Measurements from ENCODE around the gene GGT1.
"Not testable (repeated sequence)": the region's sequence is repeated elsewhere in the genome, so short reads cannot be mapped to it uniquely, and the experiment has no call there.

GGT1 gene

GRCh38 chr22:24590596-24591173 is 12.3 kb upstream of the GGT1 start:
- no peak overlapping the region for H3K4me3 ChIP-seq (ENCODE audit: low read depth in 1 of 5, low read length in 5 of 5)
- no peaks in the 10 kb centered on the region for H3K27me3 ChIP-seq (ENCODE audit: control insufficient read depth in 5 of 5, insufficient read depth in 4 of 5, low read length in 5 of 5)
- no peaks in the 10 kb centered on the region for H3K9me3 ChIP-seq (ENCODE audit: control insufficient read depth in 5 of 5, low read length in 5 of 5)
- no peak overlapping the region for H3K9ac ChIP-seq (ENCODE audit: low read length in 5 of 5)
- H3K4me1 ChIP-seq (ENCODE audit: control insufficient read depth in 5 of 5, insufficient read depth in 5 of 5, low read length in 5 of 5) = peaks cover 0 to 15% (median 13%) of the 10 kb centered on the region in 5 donors
- peaks cover 0 to 36% (median 30%) of the 10 kb centered on the region in 5 donors for H3K36me3 ChIP-seq (ENCODE audit: control insufficient read depth in 5 of 5, insufficient read depth in 5 of 5, low read length in 5 of 5)
- H3K27ac ChIP-seq (ENCODE audit: low read depth, low read length) = no peak overlapping the region

GRCh38 chr22:24591286-24591830 is 11.6 kb upstream of the GGT1 start:
- no peaks in the 10 kb centered on the region for H3K27me3 ChIP-seq (ENCODE audit: control insufficient read depth in 5 of 5, insufficient read depth in 4 of 5, low read length in 5 of 5)
- H3K9me3 ChIP-seq (ENCODE audit: control insufficient read depth in 5 of 5, low read length in 5 of 5) = no peaks in the 10 kb centered on the region
- no peak overlapping the region for H3K9ac ChIP-seq (ENCODE audit: low read length in 5 of 5)
- H3K36me3 ChIP-seq (ENCODE audit: control insufficient read depth in 5 of 5, insufficient read depth in 5 of 5, low read length in 5 of 5) = peaks cover 0 to 29% (median 24%) of the 10 kb centered on the region in 5 donors
- peaks cover 0 to 15% (median 13%) of the 10 kb centered on the region in 5 donors for H3K4me1 ChIP-seq (ENCODE audit: control insufficient read depth in 5 of 5, insufficient read depth in 5 of 5, low read length in 5 of 5)
- no peak overlapping the region for H3K4me3 ChIP-seq (ENCODE audit: low read depth in 1 of 5, low read length in 5 of 5)
- H3K27ac ChIP-seq (ENCODE audit: low read depth, low read length) = no peak overlapping the region

- no peaks in the 10 kb centered on the region for H3K9me3 ChIP-seq (ENCODE audit: control insufficient read depth in 5 of 5, low read length in 5 of 5)
- H3K36me3 ChIP-seq (ENCODE audit: control insufficient read depth in 5 of 5, insufficient read depth in 5 of 5, low read length in 5 of 5) = peaks cover 0 to 22% (median 18%) of the 10 kb centered on the region in 5 donors
- H3K27ac ChIP-seq (ENCODE audit: low read depth, low read length) = no peak overlapping the region
- H3K4me1 ChIP-seq (ENCODE audit: control insufficient read depth in 5 of 5, insufficient read depth in 5 of 5, low read length in 5 of 5) = peaks cover 0 to 15% (median 13%) of the 10 kb centered on the region in 5 donors
- no peaks in the 10 kb centered on the region for H3K27me3 ChIP-seq (ENCODE audit: control insufficient read depth in 5 of 5, insufficient read depth in 4 of 5, low read length in 5 of 5)
- H3K9ac ChIP-seq (ENCODE audit: low read length in 5 of 5) = peak overlapping the region in 2 of 5 donors; percentile 56 to 77
- H3K4me3 ChIP-seq (ENCODE audit: low read depth in 1 of 5, low read length in 5 of 5) = peak overlapping the region; percentile 56 to 68 (median 66)
Measured at GRCh38 chr22:24592058-24592850, 10.7 kb upstream of the GGT1 start.

- Histone ChIP-seq H3K4me1 (ENCODE audit: control insufficient read depth in 5 of 5, insufficient read depth in 5 of 5, low read length in 5 of 5) (peaks cover 0 to 15% (median 13%) of the 10 kb centered on the region in 5 donors), H3K9ac (ENCODE audit: low read length in 5 of 5) (peak within 1 kb of the TSS in 4 of 5 donors; percentile 44 to 77 (median 60)), H3K9me3 (ENCODE audit: control insufficient read depth in 5 of 5, low read length in 5 of 5) (no peaks in the 10 kb centered on the region), H3K36me3 (ENCODE audit: control insufficient read depth in 5 of 5, insufficient read depth in 5 of 5, low read length in 5 of 5) (peaks cover 0 to 15% (median 10%) of the 10 kb centered on the region in 5 donors), H3K27ac (ENCODE audit: low read depth, low read length) (no peak within 1 kb of the TSS), H3K4me3 (ENCODE audit: low read depth in 1 of 5, low read length in 5 of 5) (peak within 1 kb of the TSS; percentile 61 to 68 (median 66)), H3K27me3 (ENCODE audit: control insufficient read depth in 5 of 5, insufficient read depth in 4 of 5, low read length in 5 of 5) (no peaks in the 10 kb centered on the region)
Measured at GRCh38 chr22:24592851-24593558, 10.0 kb upstream of the GGT1 start, which contains the start of gene LRRC75B. TSS of gene LRRC75B (minus strand) at chr22:24593073. CDS start at chr22:24593039, 34 bp downstream.

- peak overlapping the region; percentile 61 to 68 (median 65) for H3K4me3 ChIP-seq (ENCODE audit: low read depth in 1 of 5, low read length in 5 of 5)
- H3K4me1 ChIP-seq (ENCODE audit: control insufficient read depth in 5 of 5, insufficient read depth in 5 of 5, low read length in 5 of 5) = peaks cover 0 to 15% (median 13%) of the 10 kb centered on the region in 5 donors
- H3K9ac ChIP-seq (ENCODE audit: low read length in 5 of 5) = peak overlapping the region in 2 of 5 donors; percentile 44 to 77
- not testable (repeated sequence) for H3K27me3 ChIP-seq (ENCODE audit: control insufficient read depth in 5 of 5, insufficient read depth in 4 of 5, low read length in 5 of 5); H3K27ac ChIP-seq (ENCODE audit: low read depth, low read length); H3K9me3 ChIP-seq (ENCODE audit: control insufficient read depth in 5 of 5, low read length in 5 of 5)
- peaks cover 0 to 10% (median 5%) of the 10 kb centered on the region in 5 donors for H3K36me3 ChIP-seq (ENCODE audit: control insufficient read depth in 5 of 5, insufficient read depth in 5 of 5, low read length in 5 of 5)
Measured at GRCh38 chr22:24593559-24593835, 9.5 kb upstream of the GGT1 start.

- Histone ChIP-seq H3K27ac (ENCODE audit: low read depth, low read length) (no peak overlapping the region), H3K27me3 (ENCODE audit: control insufficient read depth in 5 of 5, insufficient read depth in 4 of 5, low read length in 5 of 5) (no peaks in the 10 kb centered on the region), H3K36me3 (ENCODE audit: control insufficient read depth in 5 of 5, insufficient read depth in 5 of 5, low read length in 5 of 5) (peaks cover 0 to 5% (median 1%) of the 10 kb centered on the region in 5 donors), H3K9ac (ENCODE audit: low read length in 5 of 5) (no peak overlapping the region), H3K9me3 (ENCODE audit: control insufficient read depth in 5 of 5, low read length in 5 of 5) (no peaks in the 10 kb centered on the region), H3K4me3 (ENCODE audit: low read depth in 1 of 5, low read length in 5 of 5) (no peak overlapping the region), H3K4me1 (ENCODE audit: control insufficient read depth in 5 of 5, insufficient read depth in 5 of 5, low read length in 5 of 5) (peaks cover 0 to 15% (median 13%) of the 10 kb centered on the region in 5 donors)
Measured at GRCh38 chr22:24593836-24594568, 9.0 kb upstream of the GGT1 start.

GRCh38 chr22:24594569-24595120 is 8.3 kb upstream of the GGT1 start:
- H3K4me3 ChIP-seq (ENCODE audit: low read depth in 1 of 5, low read length in 5 of 5) = no peak overlapping the region

GRCh38 chr22:24595228-24595627 is 7.8 kb upstream of the GGT1 start:
- Histone ChIP-seq H3K27me3 (ENCODE audit: control insufficient read depth in 5 of 5, insufficient read depth in 4 of 5, low read length in 5 of 5) (no peaks in the 10 kb centered on the region), H3K9ac (ENCODE audit: low read length in 5 of 5) (no peak overlapping the region), H3K4me1 (ENCODE audit: control insufficient read depth in 5 of 5, insufficient read depth in 5 of 5, low read length in 5 of 5) (peaks cover 0 to 15% (median 13%) of the 10 kb centered on the region in 5 donors), H3K36me3 (ENCODE audit: control insufficient read depth in 5 of 5, insufficient read depth in 5 of 5, low read length in 5 of 5) (no peaks in the 10 kb centered on the region), H3K27ac (ENCODE audit: low read depth, low read length) (no peak overlapping the region), H3K9me3 (ENCODE audit: control insufficient read depth in 5 of 5, low read length in 5 of 5) (no peaks in the 10 kb centered on the region), H3K4me3 (ENCODE audit: low read depth in 1 of 5, low read length in 5 of 5) (no peak overlapping the region)

More at GRCh38 chr22:24594569-24595120, 8.3 kb upstream of the GGT1 start:
- Histone ChIP-seq H3K9ac (ENCODE audit: low read length in 5 of 5) (no peak overlapping the region), H3K27me3 (ENCODE audit: control insufficient read depth in 5 of 5, insufficient read depth in 4 of 5, low read length in 5 of 5) (no peaks in the 10 kb centered on the region), H3K4me1 (ENCODE audit: control insufficient read depth in 5 of 5, insufficient read depth in 5 of 5, low read length in 5 of 5) (peaks cover 0 to 15% (median 13%) of the 10 kb centered on the region in 5 donors), H3K36me3 (ENCODE audit: control insufficient read depth in 5 of 5, insufficient read depth in 5 of 5, low read length in 5 of 5) (no peaks in the 10 kb centered on the region), H3K27ac (ENCODE audit: low read depth, low read length) (no peak overlapping the region), H3K9me3 (ENCODE audit: control insufficient read depth in 5 of 5, low read length in 5 of 5) (no peaks in the 10 kb centered on the region)

GRCh38 chr22:24595863-24596262 is 7.1 kb upstream of the GGT1 start:
- H3K36me3 ChIP-seq (ENCODE audit: control insufficient read depth in 5 of 5, insufficient read depth in 5 of 5, low read length in 5 of 5) = no peaks in the 10 kb centered on the region
- peaks cover 0 to 15% (median 13%) of the 10 kb centered on the region in 5 donors for H3K4me1 ChIP-seq (ENCODE audit: control insufficient read depth in 5 of 5, insufficient read depth in 5 of 5, low read length in 5 of 5)
- H3K9ac ChIP-seq (ENCODE audit: low read length in 5 of 5) = no peak overlapping the region
- H3K27ac ChIP-seq (ENCODE audit: low read depth, low read length) = no peak overlapping the region
- H3K27me3 ChIP-seq (ENCODE audit: control insufficient read depth in 5 of 5, insufficient read depth in 4 of 5, low read length in 5 of 5) = no peaks in the 10 kb centered on the region
- no peak overlapping the region for H3K4me3 ChIP-seq (ENCODE audit: low read depth in 1 of 5, low read length in 5 of 5)
- no peaks in the 10 kb centered on the region for H3K9me3 ChIP-seq (ENCODE audit: control insufficient read depth in 5 of 5, low read length in 5 of 5)

All from subcutaneous abdominal adipose tissue (tissue), 5 donors.